ENCODE results near the gene SPIRE1. TPM values are rescaled to one million over a fixed set of nuclear protein-coding genes. Genes with fewer than 3 reads are reported as not detected.

The SPIRE1 gene
- total and polyA plus RNA-seq, 4 donors = 0.29 to 5.7 (median 3.2) TPM

- DNase-seq (ENCODE audit: low spot score) = no peak
- peak; percentile 34 for TF ChIP-seq TAF1 (conservative IDR thresholded peaks at IDR 0.05)
- peak; percentile 53 for TF ChIP-seq SP1 (IDR thresholded peaks at IDR 0.05)
- no peak for TF ChIP-seq HNF4G (IDR thresholded peaks at IDR 0.05)
- peak; percentile 31 to 46 for TF ChIP-seq RAD21 (IDR thresholded peaks at IDR 0.05)
- TF ChIP-seq, protein P1, sequence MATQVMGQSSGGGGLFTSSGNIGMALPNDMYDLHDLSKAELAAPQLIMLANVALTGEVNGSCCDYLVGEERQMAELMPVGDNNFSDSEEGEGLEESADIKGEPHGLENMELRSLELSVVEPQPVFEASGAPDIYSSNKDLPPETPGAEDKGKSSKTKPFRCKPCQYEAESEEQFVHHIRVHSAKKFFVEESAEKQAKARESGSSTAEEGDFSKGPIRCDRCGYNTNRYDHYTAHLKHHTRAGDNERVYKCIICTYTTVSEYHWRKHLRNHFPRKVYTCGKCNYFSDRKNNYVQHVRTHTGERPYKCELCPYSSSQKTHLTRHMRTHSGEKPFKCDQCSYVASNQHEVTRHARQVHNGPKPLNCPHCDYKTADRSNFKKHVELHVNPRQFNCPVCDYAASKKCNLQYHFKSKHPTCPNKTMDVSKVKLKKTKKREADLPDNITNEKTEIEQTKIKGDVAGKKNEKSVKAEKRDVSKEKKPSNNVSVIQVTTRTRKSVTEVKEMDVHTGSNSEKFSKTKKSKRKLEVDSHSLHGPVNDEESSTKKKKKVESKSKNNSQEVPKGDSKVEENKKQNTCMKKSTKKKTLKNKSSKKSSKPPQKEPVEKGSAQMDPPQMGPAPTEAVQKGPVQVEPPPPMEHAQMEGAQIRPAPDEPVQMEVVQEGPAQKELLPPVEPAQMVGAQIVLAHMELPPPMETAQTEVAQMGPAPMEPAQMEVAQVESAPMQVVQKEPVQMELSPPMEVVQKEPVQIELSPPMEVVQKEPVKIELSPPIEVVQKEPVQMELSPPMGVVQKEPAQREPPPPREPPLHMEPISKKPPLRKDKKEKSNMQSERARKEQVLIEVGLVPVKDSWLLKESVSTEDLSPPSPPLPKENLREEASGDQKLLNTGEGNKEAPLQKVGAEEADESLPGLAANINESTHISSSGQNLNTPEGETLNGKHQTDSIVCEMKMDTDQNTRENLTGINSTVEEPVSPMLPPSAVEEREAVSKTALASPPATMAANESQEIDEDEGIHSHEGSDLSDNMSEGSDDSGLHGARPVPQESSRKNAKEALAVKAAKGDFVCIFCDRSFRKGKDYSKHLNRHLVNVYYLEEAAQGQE (IDR thresholded peaks at IDR 0.05) = no peak
- TF ChIP-seq, protein P2, sequence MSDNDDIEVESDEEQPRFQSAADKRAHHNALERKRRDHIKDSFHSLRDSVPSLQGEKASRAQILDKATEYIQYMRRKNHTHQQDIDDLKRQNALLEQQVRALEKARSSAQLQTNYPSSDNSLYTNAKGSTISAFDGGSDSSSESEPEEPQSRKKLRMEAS (IDR thresholded peaks at IDR 0.05) = no peak
- peak; percentile 71 to 74 for TF ChIP-seq RXRA (IDR thresholded peaks at IDR 0.05)
- TF ChIP-seq NR2F2 (IDR thresholded peaks at IDR 0.05) = peak; percentile 97
- no peak for TF ChIP-seq FOXA2 (IDR thresholded peaks at IDR 0.05)
- no peak for TF ChIP-seq YY1 (IDR thresholded peaks at IDR 0.05)
- WGBS = 54% methylated on average over 5 of the region's 5 CpGs
- Histone ChIP-seq H3K4me3 (ENCODE audit: low read depth in 1 of 3, low read length in 3 of 3) (no peak overlapping the region), H3K4me1 (ENCODE audit: control insufficient read depth in 4 of 4, insufficient read depth in 4 of 4, low read length in 3 of 4) (peaks cover 0 to 4% (median 0%) of the 10 kb centered on the region in 4 donors), H3K27me3 (ENCODE audit: control insufficient read depth in 4 of 4, insufficient read depth in 4 of 4, low read length in 3 of 4) (no peaks in the 10 kb centered on the region), H3K36me3 (ENCODE audit: control insufficient read depth in 4 of 4, insufficient read depth in 3 of 4, low read depth in 1 of 4, low read length in 3 of 4) (peaks cover 0 to 14% (median 1%) of the 10 kb centered on the region in 4 donors), H3K27ac (ENCODE audit: low read depth in 1 of 2, low read length in 2 of 2) (no peak overlapping the region), H3K9me3 (ENCODE audit: control insufficient read depth in 4 of 4, low read length in 3 of 4) (no peaks in the 10 kb centered on the region), H3K9ac (ENCODE audit: low read depth in 1 of 2, low read length in 2 of 2) (no peak overlapping the region)
Measured at GRCh38 chr18:12460874-12461273, 197.0 kb downstream of the SPIRE1 start.

DNA sequence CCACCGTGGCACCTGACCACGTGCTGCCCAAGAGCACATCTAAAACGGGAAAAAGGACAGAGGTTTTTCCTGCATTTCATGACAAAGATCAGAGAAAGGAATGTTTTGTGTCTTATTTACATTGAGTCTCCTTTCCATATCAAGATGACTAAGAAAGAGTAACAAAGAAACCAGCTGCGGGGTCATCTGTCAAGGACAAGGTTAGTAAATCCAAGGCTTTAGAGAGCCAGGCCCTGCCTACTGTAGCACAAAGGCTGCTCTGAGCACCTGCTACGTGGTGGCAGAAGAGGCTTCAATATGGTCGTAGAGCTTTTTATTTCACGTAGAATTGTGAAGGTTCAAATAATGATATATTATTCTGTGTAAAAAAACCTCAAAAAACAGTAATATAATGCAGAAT, 199.1 kb downstream of the SPIRE1 start:
- 85% methylated on average over 7 of the region's 7 CpGs for WGBS
- H3K36me3 ChIP-seq (ENCODE audit: control insufficient read depth in 4 of 4, insufficient read depth in 3 of 4, low read depth in 1 of 4, low read length in 3 of 4) = peaks cover 0 to 10% (median 4%) of the 10 kb centered on the region in 4 donors
- TF ChIP-seq ZBTB33 (IDR thresholded peaks at IDR 0.05) (no peak), FOXA1 (IDR thresholded peaks at IDR 0.05) (no peak), CTCF (IDR thresholded peaks at IDR 0.05; ENCODE audit: low read depth, low read length, missing input control) (no peak), NR2F2 (IDR thresholded peaks at IDR 0.05) (no peak), HNF4A (conservative IDR thresholded peaks at IDR 0.05) (no peak), FOXA2 (IDR thresholded peaks at IDR 0.05) (no peak), HNF4G (IDR thresholded peaks at IDR 0.05) (no peak)
- no peak for DNase-seq (ENCODE audit: low spot score)
- H3K27me3 ChIP-seq (ENCODE audit: control insufficient read depth in 4 of 4, insufficient read depth in 4 of 4, low read length in 3 of 4) = no peaks in the 10 kb centered on the region
- H3K4me3 ChIP-seq (ENCODE audit: low read depth in 1 of 3, low read length in 3 of 3) = no peak overlapping the region
- H3K9ac ChIP-seq (ENCODE audit: low read depth in 1 of 2, low read length in 2 of 2) = no peak overlapping the region
- no peaks in the 10 kb centered on the region for H3K9me3 ChIP-seq (ENCODE audit: control insufficient read depth in 4 of 4, low read length in 3 of 4)
- no peak overlapping the region for H3K27ac ChIP-seq (ENCODE audit: low read depth in 1 of 2, low read length in 2 of 2)
- peaks cover 0 to 4% (median 0%) of the 10 kb centered on the region in 4 donors for H3K4me1 ChIP-seq (ENCODE audit: control insufficient read depth in 4 of 4, insufficient read depth in 4 of 4, low read length in 3 of 4)
